IPS-18c (cell line): ENCODE measurements around the gene SLC41A1.
A peak's percentile ranks its signal among the peaks of the same experiment; 100 is the strongest.

Experiments used
- H3K4me3 ChIP-seq: 2 replicates; pipeline ENCODE4 v1.7.0; 2013; ENCODE audit warnings: low read depth, mild to moderate bottlenecking, low read length, moderate library complexity; ENCODE audit not compliant: insufficient read depth
- H3K9me3 ChIP-seq: one replicate; pipeline ENCODE4 v1.6.1; 2013; ENCODE audit warnings: mild to moderate bottlenecking, low read length, moderate library complexity; ENCODE audit not compliant: control insufficient read depth, insufficient read depth

SLC41A1 gene

DNA sequence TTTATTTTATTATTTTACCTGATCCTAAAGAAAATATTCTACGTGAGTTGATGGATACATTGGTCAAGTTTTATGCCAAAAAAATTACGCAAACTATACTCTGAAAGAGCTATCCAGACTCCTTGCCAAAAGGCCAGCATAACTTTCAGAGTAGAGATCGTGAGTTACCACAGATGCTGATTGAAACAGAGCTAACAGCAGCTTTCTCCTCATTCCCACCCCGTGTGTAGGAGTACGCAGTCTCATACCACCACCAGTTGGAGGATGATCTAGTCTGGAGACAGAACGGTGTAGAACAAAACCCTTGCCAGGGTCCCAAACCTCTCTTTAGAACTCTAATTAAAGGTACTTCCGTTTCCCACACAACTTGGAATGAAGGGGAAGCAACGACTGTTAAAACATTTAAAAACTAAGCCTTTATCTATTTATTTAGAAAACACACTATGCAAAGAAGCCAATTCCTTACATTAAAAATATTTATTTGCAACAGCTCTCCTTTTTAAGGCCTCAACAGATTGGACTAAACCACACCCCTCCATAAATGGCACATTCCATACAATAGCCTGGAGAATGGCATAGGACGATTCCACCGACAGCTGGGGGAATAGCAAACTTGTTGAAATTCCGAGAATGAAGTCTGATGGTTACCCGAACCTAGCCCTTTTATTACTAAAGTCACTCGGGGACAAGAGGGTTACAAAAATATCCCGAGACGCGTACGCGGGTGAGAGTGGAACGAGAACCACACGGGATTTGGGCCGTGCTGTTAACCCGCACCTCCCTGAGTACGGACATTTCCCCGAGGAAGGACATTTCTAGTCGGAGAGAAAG is 64.4 kb downstream of the SLC41A1 start:
- Histone ChIP-seq H3K4me3 (peak overlapping the region; percentile 92), H3K9me3 (no peaks in the 10 kb centered on the region)

DNA sequence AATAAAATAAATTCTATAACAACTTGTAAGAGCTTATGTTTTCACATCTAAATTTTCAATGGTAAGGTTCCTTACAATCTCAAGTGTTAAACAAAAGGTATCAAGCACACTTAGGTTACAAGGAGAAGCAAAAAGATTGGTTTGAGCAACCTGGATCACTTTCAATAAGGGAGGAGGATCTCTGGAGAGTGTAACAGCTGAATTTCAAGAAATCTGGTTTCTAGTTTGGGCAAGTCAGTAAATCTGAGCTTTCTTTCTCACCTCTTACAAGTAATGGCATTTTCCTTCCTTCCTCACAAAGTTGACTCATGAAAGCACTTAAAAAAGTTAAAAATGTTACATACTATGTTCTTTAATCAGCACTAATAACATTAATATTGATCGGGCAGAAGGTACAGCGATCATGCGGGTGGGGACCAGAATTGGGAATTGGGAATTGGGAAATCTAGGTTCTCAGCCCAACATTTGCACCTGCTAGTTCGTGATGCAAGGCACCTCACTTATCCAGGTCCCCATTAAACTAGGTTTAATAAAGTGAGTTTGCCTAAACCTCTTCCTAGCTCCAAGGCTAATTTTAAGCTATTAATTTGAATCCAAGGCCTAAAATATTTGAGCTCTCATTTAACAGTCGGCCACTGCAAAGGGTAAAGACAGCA is 66.1 kb downstream of the SLC41A1 start:
- H3K4me3 ChIP-seq, result no peak overlapping the region
- H3K9me3 ChIP-seq, result no peaks in the 10 kb centered on the region

DNA sequence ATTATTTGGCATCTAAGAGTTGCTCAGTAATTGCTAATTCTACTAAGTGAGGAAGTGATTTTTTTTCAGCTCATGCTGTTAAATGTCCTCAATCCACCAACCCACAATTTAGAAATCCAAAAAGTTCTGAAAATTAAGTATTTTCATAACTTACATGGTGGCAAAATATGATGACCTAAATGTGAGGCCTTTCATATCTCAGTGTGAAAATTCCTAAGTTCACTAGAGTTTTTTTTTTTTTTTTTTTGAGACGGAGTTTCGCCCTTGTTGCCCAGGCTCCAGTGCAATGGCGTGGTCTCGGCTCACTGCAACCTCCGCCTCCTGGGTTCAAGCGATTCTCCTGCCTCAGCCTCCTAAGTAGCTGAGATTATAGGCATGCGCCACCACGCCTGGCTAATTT is 68.6 kb downstream of the SLC41A1 start:
- Histone ChIP-seq H3K4me3 (no peak overlapping the region), H3K9me3 (no peaks in the 10 kb centered on the region)

DNA sequence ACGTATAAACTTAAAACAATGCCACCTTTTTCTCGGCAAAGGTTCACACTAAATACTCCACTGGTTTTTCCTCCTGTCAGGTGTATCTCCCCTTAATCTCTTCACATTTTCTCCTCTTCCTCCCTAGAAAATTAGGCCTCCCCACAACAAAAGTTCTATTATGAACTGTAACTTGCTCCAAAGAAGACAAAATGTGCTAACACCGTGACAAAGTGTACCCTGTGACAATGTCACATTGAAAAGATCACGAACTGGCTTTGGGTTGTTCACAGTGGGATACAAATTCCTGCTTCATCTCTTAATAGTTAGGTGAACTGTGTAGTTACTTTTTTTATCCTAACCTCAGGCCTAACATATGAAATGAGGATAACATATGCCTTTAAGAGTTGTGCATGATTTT is 69.0 kb downstream of the SLC41A1 start:
- Histone ChIP-seq H3K9me3 (no peaks in the 10 kb centered on the region), H3K4me3 (no peak overlapping the region)

DNA sequence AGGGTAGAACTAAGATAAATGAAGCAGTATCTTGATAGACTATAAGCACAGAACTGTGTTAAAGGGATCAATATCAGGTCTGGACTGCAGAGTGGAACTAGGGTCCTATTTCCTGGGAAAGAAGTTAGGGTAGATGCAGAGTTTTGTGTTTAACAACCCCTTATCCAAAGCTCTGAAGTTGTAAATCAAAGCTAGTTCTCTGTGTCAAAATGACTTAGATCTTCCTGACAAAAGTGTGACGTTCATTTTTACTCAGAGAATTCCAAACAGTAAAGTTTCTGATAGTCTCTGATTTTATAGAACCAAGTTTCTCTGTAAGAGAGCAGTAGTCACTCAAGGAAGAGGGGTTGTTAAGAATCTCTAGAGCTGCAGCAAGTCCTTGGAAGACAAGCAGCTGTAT is 71.3 kb downstream of the SLC41A1 start:
- Histone ChIP-seq H3K9me3 (no peaks in the 10 kb centered on the region), H3K4me3 (no peak overlapping the region)

DNA sequence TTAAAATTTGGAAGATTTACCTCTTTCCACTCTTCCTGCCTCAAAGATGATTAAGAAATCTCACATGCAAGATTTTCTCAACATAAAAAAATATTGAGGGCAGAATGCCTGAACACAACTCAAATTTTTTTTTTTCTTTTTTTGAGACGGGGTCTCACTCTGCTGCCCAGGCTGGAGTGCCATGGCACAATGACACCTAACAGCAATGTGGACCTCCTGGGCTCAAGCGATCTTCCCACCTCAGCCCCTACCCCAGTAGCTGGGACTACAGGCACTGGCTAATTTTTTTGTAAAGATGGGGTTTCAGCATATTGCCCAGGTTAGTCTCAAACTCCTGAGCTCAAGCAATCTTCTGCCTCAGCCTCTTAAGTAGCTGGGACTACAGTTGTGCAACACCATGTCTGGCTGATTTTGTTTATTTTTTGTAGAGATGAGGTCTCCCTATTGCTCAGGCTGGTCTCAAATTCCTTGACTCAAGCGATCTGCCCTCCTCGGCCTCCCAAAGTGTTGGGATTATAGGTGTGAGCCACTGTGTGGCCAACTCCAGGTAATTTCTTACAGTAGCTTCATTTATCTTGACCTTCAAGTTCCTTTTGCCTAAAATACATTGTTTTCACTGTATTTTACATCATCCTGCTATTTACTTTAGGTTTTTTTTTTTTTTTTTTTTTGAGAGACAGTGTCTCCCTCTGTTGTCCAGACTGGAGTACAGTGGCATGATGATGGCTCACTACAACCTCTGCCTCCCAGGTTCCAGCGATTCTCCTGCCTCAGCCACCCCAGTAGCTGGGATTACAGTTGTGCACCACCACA is 73.4 kb downstream of the SLC41A1 start:
- H3K4me3 ChIP-seq, result no peak overlapping the region
- H3K9me3 ChIP-seq, result no peaks in the 10 kb centered on the region
